DOHH2 (cell line): Measurements from ENCODE around the gene SLC22A14.

Source experiments
- CTCF ChIP-seq: fragments of 200-600 bp; sonication (generic); IDR thresholded peaks from one replicate; pipeline ENCODE4 v1.5.1; 2014; ENCODE audit warnings: antibody characterized with exemption, mild to moderate bottlenecking, low read depth, low read length; ENCODE audit not compliant: poor library complexity, severe bottlenecking
- EZH2phosphoT487 ChIP-seq: fragments of 200-600 bp; sonication (generic); IDR thresholded peaks from 2 replicates; pipeline ENCODE4 v1.6.1; 2017; ENCODE audit warnings: borderline replicate concordance, mild to moderate bottlenecking, antibody characterized with exemption, low read length, moderate library complexity, mixed read lengths

- TF ChIP-seq CTCF (no peak), EZH2phosphoT487 (no peak)
Measured at GRCh38 chr3:38343797-38344594, 61.9 kb downstream of the SLC22A14 start.
